Left hindlimb (tissue), 1 donor: ENCODE results near the gene DHH.

Experiments
- DNase-seq: peaks from one replicate; pipeline ENCODE4 v3.0.0-alpha.2; 2018

DHH gene

DNA sequence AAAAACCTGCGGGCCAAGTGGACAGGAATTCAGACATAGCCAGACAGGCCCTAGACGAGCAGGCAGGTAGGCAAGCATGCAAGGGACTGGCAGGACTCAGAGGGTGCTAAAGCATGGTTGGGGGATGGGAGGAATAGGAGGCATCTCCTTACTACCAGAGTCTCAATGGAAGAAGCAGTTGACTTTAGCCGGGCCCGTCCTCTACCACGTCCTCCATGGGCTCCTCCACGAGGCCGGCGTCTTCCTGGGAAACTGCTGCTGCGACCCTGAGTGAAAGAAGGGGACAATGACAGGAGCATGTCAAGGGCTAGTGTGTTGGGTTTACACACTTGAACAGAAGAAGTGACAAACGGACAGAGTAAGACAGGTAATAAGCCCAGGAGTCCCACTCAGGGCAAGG, 45.6 kb downstream of the DHH start:
- no peak for DNase-seq

DNA sequence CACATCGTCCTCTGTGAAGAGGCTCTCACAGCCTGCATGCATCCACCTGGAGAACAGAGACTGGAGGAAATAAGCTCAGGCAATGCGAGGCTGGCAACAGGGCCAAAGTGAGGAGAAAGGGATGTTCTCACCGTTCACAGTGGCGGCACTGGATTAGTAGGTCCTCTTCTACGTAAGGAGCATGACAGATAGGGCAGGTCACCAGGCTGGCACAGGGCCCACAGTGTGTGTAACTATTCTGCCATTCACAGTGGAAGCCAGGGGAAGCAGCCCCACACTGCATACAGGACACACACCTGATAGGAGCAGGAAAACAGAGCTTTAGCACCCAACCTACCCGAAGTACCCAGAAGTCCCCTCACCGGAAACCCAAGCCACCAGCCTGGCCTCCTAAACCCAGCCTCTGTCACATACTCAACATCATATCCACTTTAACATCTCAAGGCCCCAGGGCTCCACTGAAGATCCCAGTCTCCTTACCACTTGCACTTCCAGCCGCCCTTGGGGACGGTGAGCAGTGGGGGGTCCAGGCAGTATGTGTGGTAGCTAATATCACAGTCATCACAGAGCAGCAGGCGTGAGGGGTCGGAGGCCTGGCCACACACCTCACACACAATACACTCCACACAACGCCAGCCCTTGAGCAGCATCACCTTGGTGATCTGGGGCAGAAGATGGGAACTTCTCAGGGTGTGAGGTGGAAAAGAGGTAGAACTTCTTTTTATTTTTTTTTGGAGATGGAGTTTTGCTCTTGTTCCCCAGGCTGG, 48.3 kb downstream of the DHH start:
- no peak for DNase-seq

DNA sequence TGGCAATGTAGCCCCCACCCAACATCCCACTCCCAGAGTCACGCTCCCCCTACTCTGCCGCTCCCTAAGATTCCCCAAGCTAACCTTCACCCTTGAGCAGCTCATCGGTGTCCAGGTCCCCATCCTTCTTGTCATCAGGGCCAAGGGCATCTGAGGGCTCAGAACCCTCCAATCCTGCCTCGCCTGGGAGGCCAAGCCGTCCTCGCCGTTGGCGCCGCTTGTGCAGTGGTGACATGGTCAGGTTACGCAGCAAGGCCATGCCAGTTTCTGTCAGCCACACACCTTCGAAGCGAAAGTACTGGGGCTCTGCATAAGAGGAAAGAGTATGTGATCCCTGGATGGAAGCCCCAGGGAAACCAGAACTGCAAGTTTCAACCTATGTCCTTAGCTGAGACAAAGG, 49.9 kb downstream of the DHH start:
- no peak for DNase-seq

DNA sequence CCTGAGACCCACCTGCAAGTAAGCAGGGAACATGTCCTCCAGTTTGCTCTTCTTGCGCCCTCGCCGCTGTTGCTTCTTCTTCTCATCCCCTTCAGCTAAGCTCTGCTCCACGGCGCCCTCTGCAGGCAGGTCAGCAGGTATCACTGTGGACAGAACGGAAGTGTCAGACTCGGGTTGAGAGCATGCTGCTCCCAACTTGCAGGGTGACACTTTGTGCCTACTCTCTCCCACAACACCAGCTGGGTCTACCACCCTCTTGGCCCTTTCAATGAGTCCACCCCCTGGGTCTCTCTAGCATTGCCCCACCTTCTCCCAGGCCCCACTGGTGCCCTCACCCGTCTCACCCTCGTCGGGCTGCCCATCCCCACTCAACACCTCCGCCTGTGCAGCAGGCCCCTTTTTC, 50.7 kb downstream of the DHH start:
- no peak for DNase-seq

DNA sequence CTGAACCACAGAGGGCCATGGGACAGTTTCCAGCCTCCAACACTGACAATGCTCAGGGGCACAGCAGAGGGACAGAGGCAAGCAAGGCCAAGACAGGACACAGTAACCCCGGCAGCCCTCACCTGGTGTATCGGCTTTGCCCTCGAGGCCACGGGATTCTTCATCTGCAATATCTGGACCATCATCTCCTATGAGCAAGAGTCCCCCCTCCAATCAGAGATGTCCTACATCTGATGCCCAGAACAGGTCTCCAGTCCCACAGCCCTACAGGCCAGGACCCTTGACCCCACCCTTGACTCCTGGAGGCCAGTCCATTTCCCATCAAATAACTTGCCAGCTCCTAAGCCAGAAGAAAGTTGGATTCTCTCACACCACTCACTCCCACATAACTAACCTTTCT, 51.4 kb downstream of the DHH start:
- no peak for DNase-seq

DNA sequence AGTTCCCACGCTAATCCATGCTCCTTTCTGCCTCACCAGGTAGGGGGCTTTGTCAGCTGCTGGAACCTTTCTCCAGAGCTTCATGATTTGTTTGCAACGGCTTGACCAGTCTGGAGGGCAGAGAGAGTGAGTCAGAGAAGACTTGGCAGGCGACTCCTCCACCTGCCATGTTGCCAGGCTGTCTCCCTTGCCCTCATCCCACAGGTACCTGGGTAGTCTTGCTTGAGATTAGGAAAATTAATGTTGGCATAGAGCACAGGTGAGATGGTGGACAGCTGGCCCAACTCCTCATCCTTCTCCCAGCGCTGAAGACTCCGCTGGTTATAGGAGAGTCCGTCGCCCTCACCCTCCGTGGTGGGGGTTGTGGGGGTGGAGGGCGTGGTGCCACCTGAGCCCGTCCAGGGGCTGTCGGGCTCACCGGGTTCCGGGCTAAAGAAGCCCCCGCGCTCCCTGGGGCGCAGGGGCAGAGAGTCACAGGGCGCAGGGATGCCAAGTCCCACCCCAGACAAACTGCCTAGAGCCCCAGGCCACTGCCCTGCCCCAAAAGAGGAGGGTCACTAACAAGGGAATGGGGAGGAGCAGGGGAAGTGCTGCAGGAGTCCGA, 52.6 kb downstream of the DHH start:
- no peak for DNase-seq

DNA sequence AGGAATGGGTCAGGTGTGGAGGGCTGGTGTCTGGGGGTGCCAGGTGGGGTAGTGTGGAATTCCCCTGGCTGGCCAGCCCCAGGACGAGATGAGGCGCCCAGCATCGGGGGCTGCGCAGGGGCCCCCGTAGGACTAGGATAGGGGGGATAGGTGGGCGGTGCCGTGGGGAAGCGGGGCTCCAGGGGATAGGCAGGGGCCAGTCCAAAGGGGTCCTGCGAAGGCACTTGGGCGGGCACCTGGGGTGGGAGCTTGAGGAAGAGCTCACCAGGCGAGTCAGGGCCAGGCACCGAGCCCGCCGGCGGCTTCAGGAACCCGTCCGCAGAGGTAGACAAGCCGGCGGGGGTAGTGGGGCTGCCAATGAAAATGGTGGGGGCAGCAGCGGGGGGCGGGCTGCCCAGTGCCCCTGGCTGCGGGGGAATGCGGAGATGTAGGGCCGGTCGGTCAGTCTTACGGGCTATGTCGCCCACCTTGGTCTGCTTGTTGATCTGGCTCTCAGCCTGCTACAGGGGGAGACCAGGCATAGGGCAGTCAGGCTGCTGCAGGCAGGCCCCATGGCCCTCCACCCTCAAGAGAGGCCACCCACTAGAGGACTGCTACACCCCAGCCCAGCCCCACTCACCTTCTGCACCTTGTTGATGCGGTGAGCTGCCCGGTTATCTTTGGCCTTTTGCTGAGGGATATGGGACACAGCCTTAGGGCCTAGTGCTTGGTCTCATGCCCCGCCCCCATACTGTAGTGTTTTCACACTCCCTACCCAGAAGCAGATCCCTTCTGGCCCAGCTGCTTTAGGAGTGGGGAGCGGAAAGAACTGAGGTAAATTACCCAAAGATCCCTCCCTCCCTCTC, 53.3 kb downstream of the DHH start:
- DNase-seq, result no peak

DNA sequence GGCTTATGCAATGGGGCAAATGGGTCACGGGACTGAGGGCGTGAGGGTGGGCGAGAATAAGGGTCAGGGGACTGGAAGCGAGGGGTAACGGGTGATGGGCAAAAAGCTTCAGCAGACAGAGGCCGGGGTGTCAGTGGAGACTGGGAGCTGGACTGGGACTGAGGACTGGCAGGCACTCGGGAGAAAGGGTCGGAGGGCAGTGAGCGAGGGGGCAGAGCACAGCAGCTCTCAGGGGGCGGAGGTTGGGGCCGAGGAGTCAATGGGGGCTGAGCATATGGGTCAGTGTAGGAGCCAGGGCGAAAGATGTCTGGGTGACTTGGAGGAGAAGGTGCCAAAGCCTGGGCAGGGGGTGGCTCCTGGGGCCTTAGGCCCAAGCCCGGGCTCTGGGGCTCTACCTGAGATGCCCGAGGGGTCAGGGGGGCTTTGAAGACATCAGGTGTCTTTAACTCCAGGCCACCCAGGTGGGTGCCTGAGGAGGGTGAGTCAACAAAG, 54.2 kb downstream of the DHH start:
- no peak for DNase-seq

DNA sequence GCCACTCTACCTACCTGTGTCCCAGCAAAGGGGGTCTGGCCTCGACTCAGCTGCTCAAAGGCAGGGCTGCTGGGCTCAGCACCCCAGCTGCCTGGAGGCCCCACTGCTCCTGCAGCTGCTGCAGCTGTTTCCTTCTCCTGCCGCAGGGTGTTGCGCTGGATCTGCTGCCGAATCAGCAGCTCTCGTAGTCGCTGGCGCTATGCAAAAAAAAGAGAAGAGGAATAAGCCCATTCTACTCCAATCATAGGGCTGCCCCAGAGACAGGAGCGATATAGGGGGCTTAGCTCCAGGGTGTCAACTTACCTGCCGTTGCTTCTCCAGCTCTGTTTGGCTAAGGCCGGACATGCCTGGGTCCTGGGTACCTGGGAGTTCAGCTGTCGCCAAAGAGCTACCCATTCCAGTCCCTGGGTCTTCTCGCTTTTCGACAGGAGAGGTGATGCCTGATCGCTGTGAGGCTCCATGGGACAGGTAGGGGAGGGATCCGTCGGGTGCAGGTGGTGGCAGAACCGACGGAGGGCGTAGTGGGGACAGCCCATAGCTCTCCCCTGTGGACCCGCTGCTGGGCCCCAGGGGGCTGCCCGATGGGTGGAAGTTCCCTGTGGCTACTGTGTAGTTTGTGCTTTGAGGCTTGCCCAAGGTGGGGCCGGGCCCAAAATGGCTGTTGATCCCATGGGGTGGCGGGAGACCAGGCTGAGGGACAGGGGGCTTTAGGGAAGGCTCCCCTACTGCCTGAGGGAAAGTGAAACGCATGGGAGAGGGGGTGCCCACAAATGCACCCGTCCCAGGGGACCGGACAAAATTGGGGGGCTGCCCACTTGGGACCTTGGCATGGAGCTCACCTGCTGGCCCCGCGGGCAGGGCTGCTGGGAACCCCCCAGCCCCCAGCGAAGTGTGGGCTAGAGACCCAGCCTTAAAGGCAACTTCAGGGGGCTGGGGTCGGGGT, 54.9 kb downstream of the DHH start:
- no peak for DNase-seq

DNA sequence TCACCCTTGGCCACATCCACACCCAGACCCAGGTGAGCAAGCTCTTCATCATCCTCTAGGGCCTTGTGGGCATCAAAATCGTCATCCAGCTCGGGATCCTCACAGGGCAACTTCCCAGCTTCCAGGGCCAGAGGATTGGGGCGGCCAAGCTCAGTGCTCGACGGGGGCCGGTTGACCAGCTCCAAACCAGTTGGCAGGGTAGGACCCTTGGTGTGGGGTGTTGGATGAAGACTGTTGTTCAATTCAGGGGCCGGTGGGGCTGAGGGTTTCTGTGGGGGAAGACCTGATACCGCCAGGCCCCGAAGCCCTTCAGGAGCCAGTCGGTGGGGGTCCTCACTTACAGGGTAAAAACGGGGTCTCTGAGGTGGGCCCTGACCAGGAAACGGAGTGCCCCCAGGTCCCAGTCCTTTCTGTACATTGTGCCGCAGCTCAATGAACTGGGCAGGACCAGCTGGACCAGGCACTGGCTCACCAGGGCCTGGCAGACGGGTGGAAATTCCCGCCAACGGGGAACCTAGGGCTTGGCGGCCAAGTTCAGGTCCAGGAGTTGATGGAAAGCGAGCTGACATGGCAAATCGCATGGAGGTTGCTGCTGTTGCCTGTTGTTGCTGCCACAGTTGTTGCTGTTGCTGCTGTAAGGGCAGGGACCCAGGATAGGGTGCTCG, 56.2 kb downstream of the DHH start:
- no peak for DNase-seq

DNA sequence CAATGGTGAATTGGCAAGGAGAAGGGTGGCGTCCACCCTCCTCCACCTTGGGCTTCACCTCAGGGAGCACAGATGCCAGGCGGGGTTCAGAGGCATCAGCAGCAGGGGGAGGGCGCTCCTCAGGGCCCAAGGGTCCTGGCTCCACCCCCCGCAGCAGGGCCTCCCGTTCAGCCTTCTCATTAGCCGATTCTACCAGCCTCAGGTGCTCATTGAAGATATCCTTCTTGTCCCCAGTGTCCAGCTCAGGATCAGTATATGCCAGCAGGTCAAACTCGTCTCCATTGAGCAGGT, 56.7 kb downstream of the DHH start:
- DNase-seq, result no peak

DNA sequence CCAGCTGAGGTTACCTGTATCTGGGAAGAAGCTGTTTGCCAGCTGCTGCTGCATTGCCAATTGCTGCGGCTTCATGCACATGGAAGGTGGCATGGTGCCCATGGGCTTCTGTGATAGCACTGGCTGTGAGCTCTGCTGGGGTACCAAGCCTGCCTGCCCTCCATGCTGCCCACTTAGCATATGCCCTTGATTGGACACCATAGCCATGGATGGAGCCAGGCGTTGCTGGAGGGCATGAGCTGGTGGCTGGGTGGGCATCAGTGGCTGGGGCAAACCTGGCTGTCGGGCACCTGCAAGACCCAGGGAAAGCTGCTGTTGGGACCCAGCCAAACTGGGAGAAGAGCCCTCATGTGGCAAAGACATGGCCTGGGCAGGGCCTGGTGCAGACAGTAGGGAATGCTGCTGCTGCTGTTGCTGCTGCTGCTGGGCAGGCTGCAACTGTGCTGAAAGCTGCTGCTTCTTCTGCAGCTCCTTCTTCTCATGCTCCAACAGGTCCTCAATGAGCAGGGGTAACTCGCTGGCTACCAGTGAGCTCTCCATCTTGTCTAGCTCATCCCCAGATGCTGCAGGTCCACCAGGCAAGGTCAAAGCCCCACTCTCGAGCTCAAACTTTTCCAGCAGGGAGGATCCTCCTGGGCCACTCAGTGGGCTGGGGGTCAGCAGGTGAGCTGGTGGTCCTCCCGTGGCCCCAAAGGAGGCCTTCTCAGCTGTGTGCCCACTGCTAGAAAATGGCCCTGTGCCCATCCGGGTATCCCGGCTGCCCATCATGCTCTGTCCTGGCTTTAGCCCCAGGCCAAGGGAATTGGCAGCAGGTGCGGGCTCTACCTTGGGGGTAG, 57.3 kb downstream of the DHH start:
- DNase-seq, result no peak
